22Rv1 (cell line): ENCODE data around the gene GALNT12.

Experiments used
- H3K27ac ChIP-seq: fragments of 450-650 bp; 2 replicates; pipeline ENCODE4 v1.5.1; 2017
- CTCF ChIP-seq: fragments of 450-650 bp; IDR thresholded peaks from 2 replicates; pipeline ENCODE4 v1.5.1; 2017; ENCODE audit warnings: mild to moderate bottlenecking
- ZFX ChIP-seq: fragments of 450-650 bp; IDR thresholded peaks from 2 replicates; pipeline ENCODE4 v1.6.1; 2017; ENCODE audit warnings: antibody characterized with exemption, borderline replicate concordance

Gene GALNT12

GRCh38 chr9:98807070-98807813, at the start of gene GALNT12:
GALNT12 (plus strand) TSS chr9:98807670; CDS start chr9:98807699, 29 bp downstream.
- H3K27ac ChIP-seq, result no peak within 1 kb of the TSS

DNA sequence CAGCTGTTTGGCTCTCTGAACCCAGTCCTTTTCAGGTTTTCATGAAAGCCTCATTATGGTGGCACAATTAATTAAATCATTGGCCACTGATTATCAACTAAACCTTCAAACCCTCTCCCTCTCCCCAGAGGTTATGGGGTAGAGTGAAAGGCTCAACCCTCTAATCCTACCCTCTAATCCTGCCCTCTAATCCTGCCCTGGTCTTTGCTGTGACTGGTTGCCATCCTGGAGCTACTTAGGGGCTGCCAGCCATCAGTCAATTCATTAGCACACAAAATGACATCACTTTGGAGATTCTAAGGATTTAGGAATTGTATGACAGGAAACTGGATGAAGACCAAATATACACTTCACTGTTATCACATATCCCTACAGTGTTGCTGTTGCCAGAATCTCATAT, 47.2 kb upstream of the GALNT12 start:
- TF ChIP-seq CTCF, result no peak
- no peak for TF ChIP-seq ZFX
- no peak overlapping the region for H3K27ac ChIP-seq

More at GRCh38 chr9:98807070-98807813, at the start of gene GALNT12:
- TF ChIP-seq CTCF (peak; percentile 12; the same call in 1 of the 2 replicates), ZFX (no peak)

DNA sequence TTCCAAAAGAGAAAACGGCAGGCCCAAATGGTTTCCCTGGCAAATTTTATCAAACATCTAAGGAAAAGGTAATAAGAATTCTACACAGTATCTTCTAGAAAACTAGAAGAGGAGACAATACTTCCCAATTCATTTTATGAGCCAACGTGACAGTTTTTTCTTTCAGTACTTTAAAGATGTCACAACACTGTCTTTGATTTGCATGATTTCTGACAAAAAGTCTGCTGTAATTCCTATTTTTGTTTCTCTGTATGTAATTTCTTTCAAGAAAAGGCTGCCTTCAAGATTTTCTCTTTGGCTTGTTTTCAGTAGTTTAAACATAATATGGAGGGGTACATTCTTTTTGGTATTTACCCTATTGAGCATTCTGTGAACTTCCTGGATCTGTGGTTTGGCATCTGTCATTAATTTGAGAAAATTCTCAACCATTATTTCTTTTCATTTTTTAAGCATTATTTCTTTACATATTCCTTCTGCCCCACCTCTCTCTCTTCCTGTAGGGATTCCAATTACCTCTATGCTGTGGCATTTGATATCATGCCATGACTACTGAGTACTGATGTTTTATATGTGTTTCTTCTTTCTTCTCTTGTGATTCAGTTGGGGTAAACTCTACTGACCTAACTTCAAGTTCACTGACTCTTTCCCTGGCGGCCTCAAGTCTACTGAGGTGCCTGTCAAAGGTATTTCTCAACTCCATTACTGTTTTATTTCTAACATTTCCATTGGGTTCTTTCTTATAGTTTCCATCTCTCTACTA, 43.3 kb upstream of the GALNT12 start:
- TF ChIP-seq CTCF (no peak), ZFX (no peak)
- H3K27ac ChIP-seq, result no peak overlapping the region

GRCh38 chr9:98765256-98765655, 42.2 kb upstream of the GALNT12 start:
- no peak for TF ChIP-seq CTCF
- TF ChIP-seq ZFX, result no peak
- H3K27ac ChIP-seq, result no peak overlapping the region

DNA sequence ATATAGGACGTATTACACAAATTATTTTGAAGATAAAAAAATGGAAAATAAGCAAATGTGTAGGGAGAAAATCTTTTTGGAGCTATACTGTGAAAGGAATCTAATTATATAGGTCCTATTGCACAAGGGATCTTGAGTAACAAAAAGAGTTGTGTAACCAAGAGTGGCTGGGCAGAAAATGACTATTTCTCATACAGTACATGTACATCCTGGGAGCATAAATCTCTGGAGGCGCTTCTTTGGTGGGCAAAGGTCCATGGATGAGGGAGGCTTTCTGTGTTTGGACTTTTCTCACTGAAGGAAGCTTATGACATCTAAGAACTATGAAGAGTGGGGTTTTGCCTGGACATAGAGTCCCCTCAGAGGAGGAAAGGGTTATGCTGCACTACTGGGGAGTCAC, 40.9 kb upstream of the GALNT12 start:
- no peak overlapping the region for H3K27ac ChIP-seq
- TF ChIP-seq ZFX, result no peak
- no peak for TF ChIP-seq CTCF

GRCh38 chr9:98767196-98767595, 40.3 kb upstream of the GALNT12 start:
- no peak for TF ChIP-seq ZFX
- TF ChIP-seq CTCF, result no peak
- no peak overlapping the region for H3K27ac ChIP-seq

GRCh38 chr9:98767915-98768314, 39.6 kb upstream of the GALNT12 start:
- no peak overlapping the region for H3K27ac ChIP-seq
- TF ChIP-seq CTCF (no peak), ZFX (no peak)
